Mammary epithelial cell (primary cell): ENCODE measurements around the gene VAV3.

Source experiments
- EZH2 ChIP-seq: IDR thresholded peaks from 2 replicates; pipeline ENCODE4 v1.6.1; 2012; ENCODE audit warnings: low read length, inconsistent platforms, borderline replicate concordance
- TF ChIP-seq, protein P1 (sequence below), 2 donors: IDR thresholded peaks in 1 of 2; conservative IDR thresholded peaks in 1 of 2; 2 replicates each; pipeline ENCODE4 v1.5.1; 2011 to 2012; ENCODE audit warnings: inconsistent platforms in 2 of 2, low read length in 2 of 2, mild to moderate bottlenecking in 2 of 2, control low read depth in 1 of 2, low read depth in 1 of 2; ENCODE audit not compliant: insufficient read depth in 1 of 2; ENCODE audit errors: extremely low read depth in 1 of 2

DNA sequence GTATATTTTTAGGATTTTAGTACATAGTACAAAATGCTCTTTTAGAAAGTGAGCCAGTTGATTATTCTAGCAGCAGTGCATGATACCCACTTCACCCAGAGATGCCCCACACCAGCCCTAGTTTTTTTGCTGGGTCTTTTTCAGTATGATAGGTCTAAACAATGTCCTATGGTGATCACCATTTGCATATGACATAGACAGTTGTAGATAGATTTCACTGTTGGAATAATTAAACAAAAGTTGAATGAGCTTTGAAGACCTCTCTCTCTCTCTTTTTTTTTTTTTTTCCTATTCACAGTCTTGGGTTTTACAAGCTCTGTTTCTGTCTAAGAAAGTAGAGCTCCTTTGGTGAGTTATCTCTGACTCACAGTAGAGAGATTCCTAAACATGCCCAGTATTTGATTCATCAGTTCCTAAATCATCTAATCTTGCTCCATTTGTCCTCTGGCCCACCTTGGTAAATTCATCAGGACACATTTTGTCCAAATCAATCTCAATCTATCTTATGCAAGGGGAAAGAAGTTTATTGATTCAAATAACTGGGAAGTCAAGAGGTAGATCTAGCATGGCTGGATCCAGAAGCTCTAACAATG lies 44.7 kb upstream of the VAV3 start:
- TF ChIP-seq, protein P1, sequence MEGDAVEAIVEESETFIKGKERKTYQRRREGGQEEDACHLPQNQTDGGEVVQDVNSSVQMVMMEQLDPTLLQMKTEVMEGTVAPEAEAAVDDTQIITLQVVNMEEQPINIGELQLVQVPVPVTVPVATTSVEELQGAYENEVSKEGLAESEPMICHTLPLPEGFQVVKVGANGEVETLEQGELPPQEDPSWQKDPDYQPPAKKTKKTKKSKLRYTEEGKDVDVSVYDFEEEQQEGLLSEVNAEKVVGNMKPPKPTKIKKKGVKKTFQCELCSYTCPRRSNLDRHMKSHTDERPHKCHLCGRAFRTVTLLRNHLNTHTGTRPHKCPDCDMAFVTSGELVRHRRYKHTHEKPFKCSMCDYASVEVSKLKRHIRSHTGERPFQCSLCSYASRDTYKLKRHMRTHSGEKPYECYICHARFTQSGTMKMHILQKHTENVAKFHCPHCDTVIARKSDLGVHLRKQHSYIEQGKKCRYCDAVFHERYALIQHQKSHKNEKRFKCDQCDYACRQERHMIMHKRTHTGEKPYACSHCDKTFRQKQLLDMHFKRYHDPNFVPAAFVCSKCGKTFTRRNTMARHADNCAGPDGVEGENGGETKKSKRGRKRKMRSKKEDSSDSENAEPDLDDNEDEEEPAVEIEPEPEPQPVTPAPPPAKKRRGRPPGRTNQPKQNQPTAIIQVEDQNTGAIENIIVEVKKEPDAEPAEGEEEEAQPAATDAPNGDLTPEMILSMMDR (conservative IDR thresholded peaks at IDR 0.05 in 1 of 2, IDR thresholded peaks at IDR 0.05 in 1 of 2; ENCODE audit: extremely low read depth in 1 of 2, insufficient read depth in 1 of 2, low read depth in 1 of 2, low read length in 2 of 2), result no peak
- TF ChIP-seq EZH2, result no peak
